ENCODE results near the gene SNAPC5.
"Not testable (repeated sequence)": the region's sequence is repeated elsewhere in the genome, so short reads cannot be mapped to it uniquely, and the experiment has no call there.

The SNAPC5 gene

GRCh38 chr15:66477011-66477410 lies 20.6 kb downstream of the SNAPC5 start:
- no peak for TF ChIP-seq POLR2A (IDR thresholded peaks at IDR 0.05; ENCODE audit: low read depth, low read length)
- no peak for FAIRE-seq
- DNase-seq (ENCODE audit: insufficient read length, low spot score) = no peak

- FAIRE-seq (no peak), DNase-seq (ENCODE audit: insufficient read length, low spot score) (no peak)
- TF ChIP-seq POLR2A (IDR thresholded peaks at IDR 0.05; ENCODE audit: low read depth, low read length) = no peak
These were observed 21.0 kb downstream of the SNAPC5 start for GRCh38 chr15:66476535-66476934.

- FAIRE-seq (no peak), DNase-seq (ENCODE audit: insufficient read length, low spot score) (no peak)
- no peak for TF ChIP-seq POLR2A (IDR thresholded peaks at IDR 0.05; ENCODE audit: low read depth, low read length)
These were observed 22.6 kb downstream of the SNAPC5 start for GRCh38 chr15:66474963-66475362.

GRCh38 chr15:66474135-66474534 lies 23.4 kb downstream of the SNAPC5 start:
- no peak for TF ChIP-seq POLR2A (IDR thresholded peaks at IDR 0.05; ENCODE audit: low read depth, low read length)
- FAIRE-seq = no peak
- DNase-seq (ENCODE audit: insufficient read length, low spot score) = no peak

- TF ChIP-seq POLR2A (IDR thresholded peaks at IDR 0.05; ENCODE audit: low read depth, low read length) = no peak
- no peak for DNase-seq (ENCODE audit: insufficient read length, low spot score)
- no peak for FAIRE-seq
These were observed 25.2 kb downstream of the SNAPC5 start for GRCh38 chr15:66472176-66472999.

GRCh38 chr15:66470825-66471224 lies 26.7 kb downstream of the SNAPC5 start:
- not testable (repeated sequence) for FAIRE-seq; DNase-seq (ENCODE audit: insufficient read length, low spot score)

GRCh38 chr15:66467162-66468040 lies 30.2 kb downstream of the SNAPC5 start:
- not testable (repeated sequence) for DNase-seq (ENCODE audit: insufficient read length, low spot score); FAIRE-seq

GRCh38 chr15:66465294-66465693 lies 32.3 kb downstream of the SNAPC5 start:
- not testable (repeated sequence) for DNase-seq (ENCODE audit: insufficient read length, low spot score); FAIRE-seq

GRCh38 chr15:66462627-66463026 lies 34.9 kb downstream of the SNAPC5 start:
- FAIRE-seq (no peak), DNase-seq (ENCODE audit: insufficient read length, low spot score) (no peak)
- TF ChIP-seq POLR2A (IDR thresholded peaks at IDR 0.05; ENCODE audit: low read depth, low read length) = no peak

GRCh38 chr15:66461917-66462316 lies 35.6 kb downstream of the SNAPC5 start:
- no peak for TF ChIP-seq POLR2A (IDR thresholded peaks at IDR 0.05; ENCODE audit: low read depth, low read length)
- DNase-seq (ENCODE audit: insufficient read length, low spot score) (no peak), FAIRE-seq (no peak)

GRCh38 chr15:66461294-66461693 lies 36.3 kb downstream of the SNAPC5 start:
- FAIRE-seq = not testable (repeated sequence)

GRCh38 chr15:66459818-66460615 lies 37.5 kb downstream of the SNAPC5 start:
- DNase-seq (ENCODE audit: insufficient read length, low spot score) (peak; percentile 24), FAIRE-seq (no peak)
- TF ChIP-seq POLR2A (IDR thresholded peaks at IDR 0.05; ENCODE audit: low read depth, low read length) = no peak

More at GRCh38 chr15:66461294-66461693, 36.3 kb downstream of the SNAPC5 start:
- not testable (repeated sequence) for DNase-seq (ENCODE audit: insufficient read length, low spot score)

GRCh38 chr15:66456211-66456610 lies 41.4 kb downstream of the SNAPC5 start:
- TF ChIP-seq POLR2A (IDR thresholded peaks at IDR 0.05; ENCODE audit: low read depth, low read length) = no peak
- DNase-seq (ENCODE audit: insufficient read length, low spot score) (no peak), FAIRE-seq (no peak)

GRCh38 chr15:66454143-66454542 lies 43.4 kb downstream of the SNAPC5 start:
- DNase-seq (ENCODE audit: insufficient read length, low spot score) (no peak), FAIRE-seq (no peak)
- TF ChIP-seq POLR2A (IDR thresholded peaks at IDR 0.05; ENCODE audit: low read depth, low read length) = no peak
